ENCODE measurements around the gene MPO. TPM values are rescaled to one million over a fixed set of nuclear protein-coding genes. Genes with fewer than 3 reads are reported as not detected.

Gene MPO
- total RNA-seq, 4 donors from 2014 or later = 0.24 to 0.45 TPM; not detected in 2

DNA sequence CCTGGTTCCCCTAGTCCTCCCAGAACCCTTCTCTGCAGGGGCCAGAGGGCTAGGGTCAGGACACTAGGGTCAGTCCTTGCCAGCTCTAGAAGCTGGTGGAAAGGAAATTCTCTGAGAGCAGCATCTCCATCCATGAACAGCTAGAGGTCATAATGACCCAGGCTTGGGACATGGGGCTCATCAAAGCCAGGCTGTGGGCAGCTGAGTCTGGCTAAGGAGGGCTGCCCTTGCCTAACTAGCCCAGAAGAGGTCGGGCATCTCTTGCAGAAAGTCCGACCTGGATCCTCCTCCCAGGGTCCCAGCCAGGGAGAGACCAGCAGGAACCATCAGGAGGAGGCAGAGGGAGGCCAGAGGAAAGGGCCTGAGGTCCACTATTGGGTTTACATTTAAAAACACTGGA, 4.3 kb downstream of the MPO start:
- intact Hi-C loops (cut with DNase I) = no loop called here

DNA sequence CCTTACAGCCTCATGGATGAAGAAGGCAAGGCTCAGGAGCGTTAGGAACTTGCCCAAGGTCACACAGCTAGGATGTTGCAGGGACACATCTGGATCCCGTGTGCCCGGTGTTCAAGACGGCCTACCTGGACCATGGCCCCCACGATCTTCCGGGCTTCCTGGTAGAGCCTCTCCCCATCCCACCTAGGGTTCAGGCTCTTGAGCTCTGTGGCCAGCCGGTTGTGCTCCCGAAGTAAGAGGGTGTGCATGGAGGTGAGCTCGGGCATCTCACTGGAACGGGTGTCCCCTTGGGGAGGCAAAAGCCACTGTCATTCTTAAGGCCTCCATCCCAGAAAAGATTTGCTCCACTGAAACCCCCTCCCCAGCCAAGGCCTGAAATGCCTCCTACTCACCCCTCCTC, 5.3 kb downstream of the MPO start:
- Histone ChIP-seq H3K9me3 (no peaks in the 10 kb centered on the region), H3K4me1 (peaks cover 0 to 4% of the 10 kb centered on the region in 2 donors), H3K27ac (no peak overlapping the region), H3K4me3 (replicated peaks in 1 of 3) (no peak overlapping the region), H3K27me3 (no peaks in the 10 kb centered on the region), H3K36me3 (no peaks in the 10 kb centered on the region)
- no peak for DNase-seq
- intact Hi-C loops (cut with DNase I) = no loop called here
- 87 to 94% methylated on average over 10 of the region's 10 CpGs for WGBS, 2 donors
- TF ChIP-seq, protein P1, sequence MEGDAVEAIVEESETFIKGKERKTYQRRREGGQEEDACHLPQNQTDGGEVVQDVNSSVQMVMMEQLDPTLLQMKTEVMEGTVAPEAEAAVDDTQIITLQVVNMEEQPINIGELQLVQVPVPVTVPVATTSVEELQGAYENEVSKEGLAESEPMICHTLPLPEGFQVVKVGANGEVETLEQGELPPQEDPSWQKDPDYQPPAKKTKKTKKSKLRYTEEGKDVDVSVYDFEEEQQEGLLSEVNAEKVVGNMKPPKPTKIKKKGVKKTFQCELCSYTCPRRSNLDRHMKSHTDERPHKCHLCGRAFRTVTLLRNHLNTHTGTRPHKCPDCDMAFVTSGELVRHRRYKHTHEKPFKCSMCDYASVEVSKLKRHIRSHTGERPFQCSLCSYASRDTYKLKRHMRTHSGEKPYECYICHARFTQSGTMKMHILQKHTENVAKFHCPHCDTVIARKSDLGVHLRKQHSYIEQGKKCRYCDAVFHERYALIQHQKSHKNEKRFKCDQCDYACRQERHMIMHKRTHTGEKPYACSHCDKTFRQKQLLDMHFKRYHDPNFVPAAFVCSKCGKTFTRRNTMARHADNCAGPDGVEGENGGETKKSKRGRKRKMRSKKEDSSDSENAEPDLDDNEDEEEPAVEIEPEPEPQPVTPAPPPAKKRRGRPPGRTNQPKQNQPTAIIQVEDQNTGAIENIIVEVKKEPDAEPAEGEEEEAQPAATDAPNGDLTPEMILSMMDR (IDR thresholded peaks at IDR 0.05) = no peak
- TF ChIP-seq POLR2A (IDR thresholded peaks at IDR 0.05) = no peak

More for the DNA sequence above, 4.3 kb downstream of the MPO start:
- DNase-seq = no peak
- Histone ChIP-seq H3K27me3 (peaks cover 2% of the 10 kb centered on the region), H3K4me1 (peaks cover 0 to 4% of the 10 kb centered on the region in 2 donors), H3K27ac (no peak overlapping the region), H3K4me3 (replicated peaks in 1 of 3) (no peak overlapping the region), H3K9me3 (no peaks in the 10 kb centered on the region), H3K36me3 (no peaks in the 10 kb centered on the region)
- TF ChIP-seq, protein P1 (IDR thresholded peaks at IDR 0.05) = no peak
- TF ChIP-seq POLR2A (IDR thresholded peaks at IDR 0.05) = no peak
- WGBS, 2 donors = 45 to 50% methylated on average over 1 to 2 of the region's 2 CpGs

DNA sequence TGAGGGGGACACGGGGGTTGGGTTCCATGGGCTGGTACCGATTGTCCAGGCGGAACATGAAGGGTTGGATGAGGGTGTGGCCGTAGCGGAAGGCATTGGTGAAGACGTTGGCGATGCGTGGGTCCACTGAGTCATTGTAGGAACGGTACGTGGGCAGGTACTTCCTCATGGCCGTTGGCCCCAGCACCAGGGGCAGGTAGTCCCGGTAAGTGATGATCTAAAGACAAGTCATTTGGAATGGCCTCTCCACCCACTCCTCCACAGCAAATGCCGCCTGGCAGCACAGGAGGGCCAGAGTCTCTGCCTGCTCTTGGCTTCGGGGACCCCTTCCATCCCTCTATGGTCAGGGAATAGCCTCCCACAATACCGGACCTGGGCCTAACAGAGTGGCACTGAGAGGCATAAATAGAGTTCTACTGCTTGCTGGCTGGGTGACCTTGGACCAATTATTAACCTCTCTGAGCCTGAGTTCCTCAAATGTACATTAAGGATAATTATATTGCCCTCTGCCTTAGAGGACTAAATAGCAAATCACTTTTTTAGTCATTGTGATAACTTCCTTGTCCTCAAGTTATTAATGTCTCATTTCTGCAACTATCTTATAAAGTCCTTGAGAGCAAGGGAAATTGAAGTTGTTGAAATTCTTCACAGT, 7.2 kb downstream of the MPO start:
- intact Hi-C loops (cut with DNase I) = no loop called here
- H3K4me3 ChIP-seq (replicated peaks in 1 of 3) = no peak overlapping the region
- no peaks in the 10 kb centered on the region for H3K36me3 ChIP-seq
- H3K4me1 ChIP-seq = no peaks in the 10 kb centered on the region
- DNase-seq = no peak
- TF ChIP-seq POLR2A (IDR thresholded peaks at IDR 0.05) = no peak
- TF ChIP-seq, protein P1 (IDR thresholded peaks at IDR 0.05) = no peak
- WGBS, 2 donors = 90 to 91% methylated on average over 15 of the region's 15 CpGs
- no peaks in the 10 kb centered on the region for H3K27me3 ChIP-seq
- H3K9me3 ChIP-seq = no peaks in the 10 kb centered on the region
- H3K27ac ChIP-seq = no peak overlapping the region

DNA sequence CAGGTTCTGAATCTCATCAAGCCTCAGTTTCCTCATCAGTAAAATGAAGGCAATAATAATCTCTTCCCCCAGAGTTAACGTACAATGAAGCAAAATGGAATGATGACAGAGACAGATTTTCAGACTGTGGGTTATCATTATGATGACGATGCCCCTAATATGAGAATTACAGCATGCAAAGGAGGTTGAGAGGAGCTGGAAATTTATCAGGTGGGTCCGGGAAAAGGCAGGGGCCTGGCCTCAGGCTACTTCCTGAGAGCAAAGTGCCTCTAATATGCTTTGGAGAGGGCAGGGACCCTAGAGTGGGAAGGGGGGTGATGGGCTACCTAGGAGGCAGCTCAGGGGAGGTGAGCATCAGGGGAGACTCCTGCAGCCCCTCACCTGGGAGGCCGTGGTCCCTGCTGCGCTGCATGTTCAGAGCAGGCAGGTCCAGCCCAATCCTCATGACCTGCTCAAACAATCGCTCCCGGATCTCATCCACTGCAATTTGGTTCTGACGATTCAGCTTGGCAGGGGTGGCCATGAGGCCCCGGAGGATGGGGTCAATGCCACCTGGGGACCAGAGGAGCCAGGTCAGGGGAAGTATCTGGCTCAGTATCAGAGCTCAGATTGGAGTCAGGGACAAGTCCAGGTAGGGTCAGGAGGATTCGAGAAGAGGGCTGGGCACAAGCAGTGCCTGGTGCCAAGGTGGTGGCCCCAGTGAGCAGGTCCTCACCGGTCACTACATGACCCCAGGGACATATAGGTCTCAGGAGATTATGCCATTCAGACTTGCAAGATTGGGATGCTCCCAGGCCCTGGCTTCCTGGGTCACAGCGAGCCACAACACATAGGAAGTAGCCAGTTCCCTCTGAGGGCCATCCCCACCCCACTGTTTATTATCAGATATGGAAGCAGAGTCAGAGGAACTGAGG, 8.1 kb downstream of the MPO start:
- TF ChIP-seq POLR2A (IDR thresholded peaks at IDR 0.05) = no peak
- TF ChIP-seq, protein P1 (IDR thresholded peaks at IDR 0.05) = no peak
- no peak overlapping the region for H3K4me3 ChIP-seq (replicated peaks in 1 of 3)
- no peaks in the 10 kb centered on the region for H3K9me3 ChIP-seq
- no peaks in the 10 kb centered on the region for H3K27me3 ChIP-seq
- no peaks in the 10 kb centered on the region for H3K36me3 ChIP-seq
- intact Hi-C loops (cut with DNase I) = no loop called here
- WGBS, 2 donors = 89 to 91% methylated on average over 12 of the region's 12 CpGs
- H3K27ac ChIP-seq = no peak overlapping the region
- DNase-seq = no peak
- H3K4me1 ChIP-seq = no peaks in the 10 kb centered on the region

Measured in thyroid gland (tissue), 4 donors.